HepG2 (cell line): Measurements from ENCODE around the gene GGCT. TPM values are rescaled to one million over a fixed set of nuclear protein-coding genes. Genes with fewer than 3 reads are reported as not detected.

Experiments used
- ATAC-seq: fragments of 200-7000 bp; cut with Tn5 transposase; 3 replicates; pipeline ENCODE4 v1.9.1; 2020; ENCODE audit warnings: mild to moderate bottlenecking, moderate library complexity
- BruUV-seq: library from RNA; stranded (reverse); fragments of 400-500 nt; replicated peaks from 2 replicates; lab custom pipeline; 2021; lab: Mats Ljungman, UMichigan
- CTCF ChIA-PET: fragments of 300-600 bp; formaldehyde crosslinking; extraction: SDS; loops from one replicate; lab custom pipeline; 2021; ENCODE audit warnings: low total read pairs, inconsistent platforms, low intra/inter-chr PET ratio; lab: Yijun Ruan, JAX
- POLR2A ChIA-PET: fragments of 350-600 bp; sonication (Branson Sonifier 250); formaldehyde crosslinking; loops from one replicate; lab custom pipeline; 2020; ENCODE audit warnings: antibody characterized with exemption, inconsistent platforms; lab: Yijun Ruan, JAX
- DNase-seq: peaks from one replicate; pipeline ENCODE4 v3.0.0-alpha.2; 2015; ENCODE audit warnings: low spot score
- FAIRE-seq: peaks from 3 replicates; lab custom pipeline; 2011; peaks lifted over from hg19 to GRCh38; lab: Jason Lieb, UNC
- H2AFZ ChIP-seq: one replicate; pipeline ENCODE4 v1.6.1; 2011; ENCODE audit warnings: low read length, inconsistent platforms
- H3K27ac ChIP-seq: fragments of 300-600 bp; 3 replicates; pipeline ENCODE4 v1.8.0; 2011; ENCODE audit warnings: mixed run types, mild to moderate bottlenecking, mixed read lengths, low read length, inconsistent platforms; ENCODE audit not compliant: insufficient read depth; ENCODE audit errors: extremely low read length
- H3K27me3 ChIP-seq, 2 experiments: fragments of 200-600 bp in 1 of 2; 2 replicates in 1 of 2; 3 replicates in 1 of 2; pipeline versions ENCODE4 v1.6.0 to v1.8.0; 2011; ENCODE audit warnings: low read length in 2 of 2, mild to moderate bottlenecking in 2 of 2, moderate library complexity in 2 of 2, inconsistent platforms in 1 of 2; ENCODE audit not compliant: insufficient read depth in 2 of 2, control insufficient read depth in 1 of 2
- H3K36me3 ChIP-seq, 2 experiments: fragments of 200-600 bp in 1 of 2; replicated peaks in 1 of 2; 2 replicates in 1 of 2; 3 replicates in 1 of 2; pipeline versions ENCODE4 v1.5.1 to v1.8.0; 2011; ENCODE audit warnings: low read length in 2 of 2, inconsistent platforms in 1 of 2; ENCODE audit not compliant: insufficient read depth in 2 of 2, control insufficient read depth in 1 of 2
- H3K4me1 ChIP-seq: 2 replicates; pipeline ENCODE4 v1.5.1; 2012; ENCODE audit warnings: low read length, inconsistent platforms; ENCODE audit not compliant: insufficient read depth
- H3K4me2 ChIP-seq: 2 replicates; pipeline ENCODE4 v1.6.0; 2011; ENCODE audit warnings: low read depth, low read length, inconsistent platforms
- H3K4me3 ChIP-seq, 3 experiments: fragments of 200-600 bp in 1 of 3; sonication (generic), shearing (Covaris generic) in 1 of 3; replicated peaks in 1 of 3; 2 replicates each; pipeline ENCODE4 v1.5.1; 2011 to 2016; ENCODE audit warnings: low read length in 3 of 3, inconsistent platforms in 2 of 3, low read depth in 2 of 3, mild to moderate bottlenecking in 2 of 3, control low read depth in 1 of 3, mixed read lengths in 1 of 3; ENCODE audit not compliant: insufficient read depth in 1 of 3
- H3K79me2 ChIP-seq: one replicate; pipeline ENCODE4 v1.6.1; 2011; ENCODE audit warnings: low read length, inconsistent platforms; ENCODE audit not compliant: insufficient read depth
- H3K9ac ChIP-seq: 2 replicates; pipeline ENCODE4 v1.6.0; 2011; ENCODE audit warnings: mild to moderate bottlenecking, low read depth, low read length, inconsistent platforms; ENCODE audit not compliant: insufficient read depth
- H3K9me3 ChIP-seq: 2 replicates; pipeline ENCODE4 v1.5.1; 2012; ENCODE audit warnings: mild to moderate bottlenecking, low read length
- H4K20me1 ChIP-seq: 2 replicates; pipeline ENCODE4 v1.6.0; 2011; ENCODE audit warnings: inconsistent platforms, mild to moderate bottlenecking, low read length, moderate library complexity; ENCODE audit not compliant: insufficient read depth
- CCDC6 ChIP-seq: sonication (generic); formaldehyde crosslinking; IDR thresholded peaks from 2 replicates; pipeline ENCODE4 v1.8.1; 2022; ENCODE audit warnings: mild to moderate bottlenecking, missing genetic modification reagents, moderate library complexity
- FOSL2 ChIP-seq: sonication (generic); formaldehyde crosslinking; IDR thresholded peaks from 2 replicates; pipeline ENCODE4 v1.4.0; 2020; ENCODE audit warnings: missing genetic modification reagents
- JARID2 ChIP-seq: sonication (generic); formaldehyde crosslinking; IDR thresholded peaks from 2 replicates; pipeline ENCODE4 v1.8.1; 2023; ENCODE audit warnings: missing genetic modification reagents, inconsistent platforms; ENCODE audit not compliant: insufficient replicate concordance
- KLF15 ChIP-seq: sonication (generic); formaldehyde crosslinking; IDR thresholded peaks from 2 replicates; pipeline ENCODE4 v1.8.1; 2023; ENCODE audit warnings: borderline replicate concordance, mild to moderate bottlenecking, inconsistent platforms, missing genetic modification reagents, mixed read lengths
- NONO ChIP-seq, 2 experiments: fragments of 450-650 bp in 1 of 2; sonication (generic) in 1 of 2; formaldehyde crosslinking in 1 of 2; IDR thresholded peaks in 1 of 2; conservative IDR thresholded peaks in 1 of 2; 2 replicates each; pipeline versions ENCODE4 v1.6.1 to v1.8.0; 2017 to 2022; ENCODE audit warnings: mild to moderate bottlenecking in 1 of 2, missing genetic modification reagents in 1 of 2, moderate library complexity in 1 of 2
- PHF20 ChIP-seq: sonication (generic); formaldehyde crosslinking; IDR thresholded peaks from 2 replicates; pipeline ENCODE4 v1.5.0; 2020; ENCODE audit warnings: mild to moderate bottlenecking, missing genetic modification reagents
- PITX1 ChIP-seq: sonication (generic); formaldehyde crosslinking; IDR thresholded peaks from 2 replicates; pipeline ENCODE4 v1.5.1; 2020; ENCODE audit warnings: mild to moderate bottlenecking, missing genetic modification reagents
- SMAD3 ChIP-seq: sonication (generic); formaldehyde crosslinking; IDR thresholded peaks from 2 replicates; pipeline ENCODE4 v1.4.0; 2020; ENCODE audit warnings: missing genetic modification reagents
- SMARCC2 ChIP-seq: fragments of 450-650 bp; IDR thresholded peaks from 2 replicates; pipeline ENCODE4 v1.6.1; 2017; ENCODE audit warnings: antibody characterized with exemption, mild to moderate bottlenecking
- SRSF4 ChIP-seq: fragments of 200-400 bp; formaldehyde crosslinking; IDR thresholded peaks from one replicate; pipeline ENCODE4 v1.6.1; 2018; ENCODE audit warnings: mild to moderate bottlenecking, low read depth, low read length, moderate library complexity; ENCODE audit not compliant: poor library complexity, severe bottlenecking
- TMF1 ChIP-seq: sonication (generic); formaldehyde crosslinking; IDR thresholded peaks from 2 replicates; pipeline ENCODE4 v1.8.1; 2022; ENCODE audit warnings: low read depth, missing genetic modification reagents
- ZNF253 ChIP-seq: sonication (generic); formaldehyde crosslinking; IDR thresholded peaks from 2 replicates; pipeline ENCODE4 v1.8.0; 2022; ENCODE audit warnings: mild to moderate bottlenecking, missing genetic modification reagents, borderline replicate concordance
- ZNF446 ChIP-seq: sonication (generic); formaldehyde crosslinking; IDR thresholded peaks from 2 replicates; pipeline ENCODE4 v1.5.0; 2020; ENCODE audit warnings: mild to moderate bottlenecking, missing genetic modification reagents
- ZNF563 ChIP-seq: sonication (generic); formaldehyde crosslinking; IDR thresholded peaks from 2 replicates; pipeline ENCODE4 v1.8.0; 2022; ENCODE audit warnings: mild to moderate bottlenecking, moderate library complexity, missing genetic modification reagents
- ZNF577 ChIP-seq: sonication (generic); formaldehyde crosslinking; IDR thresholded peaks from 2 replicates; pipeline ENCODE4 v1.4.0; 2020; ENCODE audit warnings: mild to moderate bottlenecking, low read depth, missing genetic modification reagents, borderline replicate concordance
- ZNF614 ChIP-seq: IDR thresholded peaks from 2 replicates; pipeline ENCODE4 v1.6.1; 2018; ENCODE audit warnings: missing biosample characterization, missing genetic modification reagents, inconsistent platforms, borderline replicate concordance
- ZNF737 ChIP-seq: sonication (generic); formaldehyde crosslinking; IDR thresholded peaks from 2 replicates; pipeline ENCODE4 v1.5.0; 2020; ENCODE audit warnings: missing genetic modification reagents, mild to moderate bottlenecking, borderline replicate concordance
- ZNF770 ChIP-seq: sonication (generic); formaldehyde crosslinking; IDR thresholded peaks from 2 replicates; pipeline ENCODE4 v1.5.0; 2020; ENCODE audit warnings: mild to moderate bottlenecking, missing genetic modification reagents
- WGBS: methylation state at CpG from one replicate; pipeline ENCODE4 v1.1.6; 2017; ENCODE audit warnings: low lambda C conversion rate; 5-methylcytosine and 5-hydroxymethylcytosine counted together
- in situ Hi-C: cut with HindIII; loops from 2 replicates; pipeline ENCODE4 v1.10.0; 2017; ENCODE audit warnings: low pct_unique_long_range_greater_than_20kb; ENCODE audit not compliant: extremely low pct_ligation_motif_present
- intact Hi-C: fragments of 100-400 bp; cut with micrococcal nuclease; formaldehyde crosslinking; loops from one replicate; pipeline ENCODE4 v1.10.0; 2022; ENCODE audit not compliant: unreplicated experiment
- polyA plus RNA-seq, 8 experiments: library from polyadenylated mRNA; depleted of rRNA in 3 of 8; stranded (reverse) in 7 of 8; unstranded in 1 of 8; fragments of >200 nt; fragmentation: Illumina TruSeq in 4 of 8; extraction: Trizol in 4 of 8; gene quantifications; 2 replicates each; pipeline versions ENCODE4 v1.2.1 to v1.2.3, GENCODE V29; 2011 to 2016; ENCODE audit warnings: low read depth in 4 of 8, missing spikeins in 1 of 8, mixed read lengths in 1 of 8; ENCODE audit not compliant: insufficient read depth in 1 of 8
- total RNA-seq, 5 experiments: library from RNA; depleted of rRNA; stranded (reverse); fragments of >200 nt; fragmentation: Illumina TruSeq; extraction: Trizol; gene quantifications; 2 replicates each; pipeline ENCODE4 v1.2.3, GENCODE V29; 2016; ENCODE audit warnings: low read depth in 1 of 5
- TF ChIP-seq, protein P1 (sequence below): sonication (generic); formaldehyde crosslinking; IDR thresholded peaks from 2 replicates; pipeline ENCODE4 v1.5.1; 2020; ENCODE audit warnings: mild to moderate bottlenecking, moderate library complexity, missing genetic modification reagents
- TF ChIP-seq, protein P2 (sequence below): sonication (generic); formaldehyde crosslinking; IDR thresholded peaks from 2 replicates; pipeline ENCODE4 v1.5.0; 2020; ENCODE audit warnings: missing genetic modification reagents

Gene GGCT
- total and polyA plus RNA-seq, 2 of the 13 experiments (the other 11 are each of a cell fraction or from before 2014, with no cell fraction given): 19.5 to 78.3 TPM

GRCh38 chr7:30491417-30491816 lies 13.2 kb downstream of the GGCT start (continued):
- TF ChIP-seq CCDC6 (CRISPR knock-in tag): no peak

- 6% methylated on average over 1 of the region's 1 CpG for WGBS
- Histone ChIP-seq H3K27ac (no peak overlapping the region), H3K9ac (no peak overlapping the region), H3K79me2 (no peaks in the 10 kb centered on the region), H3K9me3 (no peaks in the 10 kb centered on the region), H2AFZ (no peak overlapping the region), H3K27me3 (0 out of 5 replicates have a peak, but pooled peaks cover 0 to 2% of the 10 kb centered on the region in 2 experiments), H3K4me1 (no peaks in the 10 kb centered on the region), H3K36me3 (no peaks in the 10 kb centered on the region), H3K4me3 (no peak overlapping the region), H3K4me2 (no peak overlapping the region), H4K20me1 (no peaks in the 10 kb centered on the region)
- intact Hi-C loops (no loop called here), in situ Hi-C loops (no loop called here)
- ATAC-seq (no peak), FAIRE-seq (no peak), DNase-seq (no peak)
- CTCF ChIA-PET: no interaction called here
- BruUV-seq: no TSS peak
- POLR2A ChIA-PET: interaction anchor here (1.4 kb wide), 1 partner anchor 9 kb away, joined by 3 read pairs; no protein-coding TSS in a partner anchor
- TF ChIP-seq JARID2 (CRISPR knock-in tag) (no peak), ZNF577 (CRISPR knock-in tag) (no peak), ZNF770 (CRISPR knock-in tag) (no peak), ZNF563 (no peak), ZNF446 (CRISPR knock-in tag) (no peak), SMAD3 (CRISPR knock-in tag) (no peak), ZNF614 (CRISPR knock-in tag) (no peak), KLF15 (CRISPR knock-in tag) (no peak), PHF20 (no peak), NONO (IDR thresholded peaks at IDR 0.05) (no peak), NONO (CRISPR knock-in tag; conservative IDR thresholded peaks at IDR 0.05) (no peak), PITX1 (CRISPR knock-in tag) (no peak), ZNF253 (no peak), FOSL2 (CRISPR knock-in tag) (no peak), TMF1 (CRISPR knock-in tag) (no peak), SMARCC2 (no peak), ZNF737 (CRISPR knock-in tag) (no peak), SRSF4 (no peak)
- TF ChIP-seq, protein P1, sequence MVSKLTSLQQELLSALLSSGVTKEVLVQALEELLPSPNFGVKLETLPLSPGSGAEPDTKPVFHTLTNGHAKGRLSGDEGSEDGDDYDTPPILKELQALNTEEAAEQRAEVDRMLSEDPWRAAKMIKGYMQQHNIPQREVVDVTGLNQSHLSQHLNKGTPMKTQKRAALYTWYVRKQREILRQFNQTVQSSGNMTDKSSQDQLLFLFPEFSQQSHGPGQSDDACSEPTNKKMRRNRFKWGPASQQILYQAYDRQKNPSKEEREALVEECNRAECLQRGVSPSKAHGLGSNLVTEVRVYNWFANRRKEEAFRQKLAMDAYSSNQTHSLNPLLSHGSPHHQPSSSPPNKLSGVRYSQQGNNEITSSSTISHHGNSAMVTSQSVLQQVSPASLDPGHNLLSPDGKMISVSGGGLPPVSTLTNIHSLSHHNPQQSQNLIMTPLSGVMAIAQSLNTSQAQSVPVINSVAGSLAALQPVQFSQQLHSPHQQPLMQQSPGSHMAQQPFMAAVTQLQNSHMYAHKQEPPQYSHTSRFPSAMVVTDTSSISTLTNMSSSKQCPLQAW (CRISPR knock-in tag): no peak
- TF ChIP-seq, protein P2, sequence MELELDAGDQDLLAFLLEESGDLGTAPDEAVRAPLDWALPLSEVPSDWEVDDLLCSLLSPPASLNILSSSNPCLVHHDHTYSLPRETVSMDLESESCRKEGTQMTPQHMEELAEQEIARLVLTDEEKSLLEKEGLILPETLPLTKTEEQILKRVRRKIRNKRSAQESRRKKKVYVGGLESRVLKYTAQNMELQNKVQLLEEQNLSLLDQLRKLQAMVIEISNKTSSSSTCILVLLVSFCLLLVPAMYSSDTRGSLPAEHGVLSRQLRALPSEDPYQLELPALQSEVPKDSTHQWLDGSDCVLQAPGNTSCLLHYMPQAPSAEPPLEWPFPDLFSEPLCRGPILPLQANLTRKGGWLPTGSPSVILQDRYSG (CRISPR knock-in tag): no peak
Measured at GRCh38 chr7:30487371-30487770, 17.3 kb downstream of the GGCT start.
